GM19467 (cell line): ENCODE results near the gene EXOSC3.
"Not testable (repeated sequence)": the region's sequence is repeated elsewhere in the genome, so short reads cannot be mapped to it uniquely, and the experiment has no call there.

ENCODE experiments used
- ATAC-seq: cut with Tn5 transposase; IDR thresholded peaks from one replicate; pipeline ENCODE4 v1.9.1; 2021; ENCODE audit warnings: mild to moderate bottlenecking, moderate library complexity; ENCODE audit not compliant: unreplicated experiment

EXOSC3 gene

DNA sequence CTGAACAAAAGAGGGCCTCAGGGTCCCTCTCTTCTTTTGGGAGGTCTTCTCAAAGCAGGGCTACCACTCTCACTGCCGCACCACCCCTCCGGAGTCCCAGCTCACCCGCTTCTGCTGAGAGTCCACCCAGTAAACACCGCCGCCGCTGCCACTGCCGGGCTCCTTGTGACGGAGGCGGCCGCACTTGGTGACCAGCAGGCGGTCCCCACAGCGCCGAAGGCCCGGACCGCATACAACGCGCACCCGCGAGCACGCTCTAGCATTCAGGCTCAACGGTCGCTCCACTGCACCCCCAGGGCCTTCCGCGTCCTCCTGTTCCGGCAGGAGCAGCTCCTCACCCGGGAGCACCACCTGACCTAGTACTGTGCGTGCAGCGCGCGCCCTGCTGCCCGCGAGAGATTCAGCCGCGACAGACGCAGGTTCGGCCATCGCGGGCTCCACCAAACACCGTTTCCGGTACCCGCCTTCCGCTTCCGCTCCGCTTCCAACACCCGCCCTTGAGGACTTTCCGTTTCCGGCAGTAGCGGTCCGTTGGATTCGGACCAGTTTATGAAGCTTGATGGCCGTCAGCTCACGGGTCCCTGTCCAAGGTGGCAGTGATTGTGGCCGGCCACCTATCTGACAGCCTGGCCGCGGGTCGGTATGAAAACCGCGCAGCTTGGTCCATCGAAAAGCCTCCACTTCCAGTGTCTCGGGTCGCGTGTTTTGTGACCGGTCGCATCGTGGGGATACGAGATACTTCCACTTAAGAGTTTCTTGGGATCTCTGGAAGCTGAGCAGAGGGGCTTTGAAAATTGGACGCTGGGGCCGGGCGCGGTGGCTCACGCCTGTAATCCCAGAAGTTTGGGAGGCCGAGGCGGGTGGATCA lies at the start of gene EXOSC3:
EXOSC3 (minus strand) TSS at position 449 of the 868 bp plus-strand sequence; CDS start at position 429, 20 bp downstream.
- ATAC-seq: peak; percentile 89

DNA sequence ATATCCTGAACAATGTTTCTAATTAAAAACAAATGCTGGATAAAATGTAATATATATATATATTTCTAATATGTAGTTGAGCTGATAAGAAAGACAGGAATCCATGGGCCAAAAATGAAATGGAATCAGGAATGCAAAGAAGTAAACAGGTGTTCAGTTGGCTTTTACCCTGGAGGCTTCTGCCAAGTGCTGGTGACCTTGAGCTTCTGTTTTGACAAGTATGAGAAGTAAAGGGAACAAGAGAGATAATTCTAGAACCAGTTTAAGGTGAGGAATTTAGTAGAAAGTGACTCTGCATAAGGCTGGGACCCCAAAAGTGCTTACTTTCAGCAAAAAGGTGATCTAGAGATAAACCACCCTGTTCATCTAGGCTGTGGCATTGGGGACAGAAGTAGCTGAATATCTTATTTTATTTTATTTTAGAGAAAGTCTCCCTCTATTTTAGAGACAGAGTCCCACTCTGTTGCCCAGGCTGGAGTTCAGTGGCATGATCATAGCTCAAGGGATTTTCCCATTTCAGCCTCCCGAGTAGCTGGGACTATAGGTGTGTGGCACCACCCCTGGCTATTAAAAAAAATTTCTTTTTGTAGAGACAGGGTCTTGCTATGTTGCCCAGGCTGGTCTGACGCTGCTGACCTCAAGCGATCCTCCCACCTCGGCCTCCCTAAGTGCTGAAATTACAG lies 42.8 kb upstream of the EXOSC3 start:
- no peak for ATAC-seq

GRCh38 chr9:37825174-37825573 lies 40.3 kb upstream of the EXOSC3 start:
- not testable (repeated sequence) for ATAC-seq

DNA sequence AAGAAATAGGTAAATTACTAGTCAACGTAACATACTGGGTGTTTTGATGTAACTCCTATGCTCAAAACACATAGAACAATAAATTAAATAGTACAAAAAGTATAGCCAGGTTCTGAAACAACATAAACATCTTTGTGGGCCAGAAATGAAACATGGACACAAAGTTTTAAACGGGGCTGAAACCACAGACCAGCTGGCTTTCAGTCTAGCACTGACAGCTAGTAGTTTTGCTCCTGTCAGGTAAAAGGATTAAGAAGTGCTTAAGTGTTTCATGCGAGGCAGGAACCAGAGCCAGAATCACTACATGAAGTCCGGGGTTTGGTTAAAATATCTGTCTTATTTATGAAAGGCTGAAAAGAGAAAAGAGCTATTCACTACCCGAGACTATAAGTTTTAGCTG lies 35.3 kb upstream of the EXOSC3 start:
- ATAC-seq: no peak

DNA sequence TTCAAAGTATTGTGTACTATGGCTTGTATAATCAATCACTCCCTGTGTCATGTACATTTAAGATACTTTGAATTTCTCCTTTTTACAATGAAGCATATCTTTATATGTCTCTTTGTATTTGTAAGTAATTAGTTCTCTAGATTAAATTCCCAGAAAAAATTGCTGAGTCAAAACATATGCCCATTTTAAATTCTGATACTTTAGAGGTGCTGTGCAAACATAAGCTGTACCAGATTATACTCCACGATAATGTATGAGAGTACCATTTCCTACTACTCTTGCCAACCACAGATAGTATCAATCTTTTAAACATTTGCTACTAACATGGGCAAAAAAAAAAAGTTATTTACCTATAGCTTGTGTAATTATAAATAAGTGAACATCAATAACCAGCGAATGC lies 34.0 kb upstream of the EXOSC3 start:
- no peak for ATAC-seq

DNA sequence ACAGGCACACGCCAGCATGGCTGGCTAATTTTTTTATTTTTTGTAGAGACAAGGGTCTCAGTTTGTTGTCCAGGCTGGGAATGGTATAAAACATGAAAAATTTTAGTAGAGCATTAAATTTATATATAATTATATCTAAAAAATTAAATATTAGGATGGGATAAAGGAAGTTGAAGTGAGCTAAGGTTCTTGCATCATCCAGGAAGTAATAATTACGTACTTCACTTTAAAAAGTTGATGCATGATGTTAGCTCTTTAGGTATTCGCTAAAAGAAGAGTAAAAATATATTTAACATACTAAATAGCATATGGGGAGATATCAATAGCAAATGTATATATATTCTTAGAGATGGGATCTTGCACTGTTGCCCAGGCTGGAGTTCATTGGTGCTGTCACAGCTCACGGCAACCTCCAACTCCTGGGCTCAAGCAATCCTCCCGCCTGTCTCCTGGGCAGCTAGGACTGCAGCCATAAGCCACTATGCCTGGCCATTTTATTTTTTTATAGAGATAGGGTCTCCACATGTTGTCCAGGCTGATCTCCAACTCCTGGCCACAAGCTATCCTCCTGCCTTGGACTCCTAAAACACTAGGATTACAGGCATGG lies 28.0 kb upstream of the EXOSC3 start:
- ATAC-seq: no peak

DNA sequence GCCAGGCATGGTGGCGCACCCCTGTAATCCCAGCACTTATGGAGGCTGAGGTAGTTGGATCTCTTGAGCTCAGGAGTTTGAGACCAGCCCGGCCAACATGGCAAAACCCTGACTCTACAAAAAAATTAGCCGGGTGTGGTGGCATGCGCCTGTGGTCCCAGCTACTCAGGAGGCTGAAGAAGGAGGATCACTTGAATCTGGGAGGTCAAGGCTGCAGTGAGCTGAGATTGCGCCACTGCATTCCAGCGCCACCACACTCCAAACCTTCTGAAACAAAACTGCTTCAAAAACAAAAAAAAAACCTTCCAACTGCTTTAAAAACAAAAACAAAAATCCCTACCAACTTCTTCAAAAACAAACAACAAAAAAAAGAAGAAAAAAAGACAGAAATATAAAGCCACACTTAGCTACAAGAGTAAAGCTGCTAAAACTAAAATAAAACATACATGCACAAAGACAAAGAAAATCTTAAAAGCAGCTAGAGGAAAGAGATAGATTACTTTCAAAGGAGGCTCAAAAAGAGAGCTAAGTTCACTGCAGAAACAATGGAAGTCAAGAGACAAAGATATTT lies 27.1 kb upstream of the EXOSC3 start:
- ATAC-seq: no peak

DNA sequence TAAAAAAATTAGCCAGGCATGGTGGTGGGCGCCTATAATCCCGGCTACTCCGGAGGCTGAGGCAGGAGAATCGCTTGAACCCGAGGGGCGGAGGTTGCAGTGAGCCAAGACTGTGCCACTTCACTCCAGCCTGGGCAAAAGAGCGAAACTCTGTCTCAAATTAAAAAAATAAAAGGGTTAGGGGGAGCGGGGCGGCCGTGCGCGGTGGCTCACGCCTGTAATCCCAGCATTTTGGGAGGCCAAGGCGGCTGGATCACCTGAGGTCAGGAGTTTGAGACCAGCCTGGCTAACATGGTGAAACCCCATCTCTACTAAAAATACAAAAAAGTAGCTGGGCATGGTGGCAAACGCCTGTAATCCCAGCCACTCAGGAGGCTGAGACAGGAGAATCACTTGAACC lies 24.8 kb upstream of the EXOSC3 start:
- ATAC-seq: not testable (repeated sequence)

GRCh38 chr9:37806271-37806670 lies 21.4 kb upstream of the EXOSC3 start:
- ATAC-seq: no peak

- no peak for ATAC-seq
These were observed 17.3 kb upstream of the EXOSC3 start for GRCh38 chr9:37801959-37802711.

DNA sequence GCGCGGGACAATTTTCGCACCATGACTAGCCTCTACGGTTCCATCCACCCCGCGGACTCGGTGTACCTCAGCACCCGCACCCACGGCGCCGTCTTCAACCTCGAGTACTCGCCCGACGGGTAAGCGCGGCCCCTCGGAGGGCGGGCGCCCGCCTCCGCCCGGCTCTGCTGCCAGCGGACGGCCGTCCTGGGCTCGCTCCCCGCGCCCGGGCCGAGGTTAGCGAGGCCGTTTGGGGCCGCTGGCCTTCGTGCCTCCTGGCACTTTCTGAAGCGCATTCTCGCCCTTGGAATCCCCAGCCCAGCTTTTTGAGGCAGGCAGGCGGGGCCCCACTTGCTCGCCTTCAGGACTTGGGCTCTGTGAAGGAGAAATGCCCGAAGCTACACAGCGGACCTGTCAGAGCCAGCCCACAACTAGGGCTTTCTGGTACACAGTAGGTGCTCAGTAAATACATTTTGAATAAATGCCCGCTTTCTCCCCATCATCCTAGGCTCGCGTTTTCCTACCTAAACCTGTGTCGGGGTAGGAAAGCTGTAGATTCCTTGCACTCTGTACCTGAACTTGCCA lies 16.5 kb upstream of the EXOSC3 start:
- ATAC-seq: peak; percentile 28

DNA sequence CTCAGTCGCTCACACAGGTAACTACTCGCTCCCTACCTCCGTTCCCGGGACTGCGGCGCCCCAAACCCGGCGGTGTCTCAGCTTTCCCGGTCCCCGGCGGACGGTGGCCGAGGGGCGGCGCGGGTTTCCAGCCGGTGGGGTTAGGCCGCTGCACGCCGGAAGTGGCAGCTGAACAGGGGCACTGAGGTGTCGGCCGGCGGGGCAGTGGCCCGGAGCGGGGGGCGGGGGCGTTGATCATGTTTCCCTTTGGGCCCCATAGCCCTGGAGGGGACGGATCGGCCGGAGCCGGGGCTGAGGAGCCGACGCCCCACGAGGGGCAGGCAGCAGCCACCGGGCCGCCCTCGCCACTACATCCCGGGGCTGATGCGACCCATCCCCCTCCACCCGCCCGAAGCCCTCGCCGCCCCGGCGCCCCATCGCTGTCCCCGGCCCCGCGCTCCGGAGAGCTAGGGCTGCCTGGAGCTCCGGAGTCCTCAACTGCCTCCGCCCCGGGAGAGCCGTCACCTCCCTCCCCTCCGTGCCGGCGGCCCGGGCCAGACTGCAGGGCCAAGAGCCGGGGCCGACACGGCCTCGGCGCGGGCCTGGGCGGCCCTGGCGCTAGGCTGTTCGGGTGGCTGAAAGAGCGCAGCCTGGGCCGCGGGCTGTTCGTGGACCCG lies 15.9 kb upstream of the EXOSC3 start, which contains the start of gene DCAF10:
DCAF10 (plus strand) TSS at position 167 of the 656 bp plus-strand sequence; CDS start at position 237, 70 bp downstream.
- peak; percentile 66 for ATAC-seq

- ATAC-seq: no peak
These were observed 13.8 kb upstream of the EXOSC3 start for GRCh38 chr9:37798677-37799076.

DNA sequence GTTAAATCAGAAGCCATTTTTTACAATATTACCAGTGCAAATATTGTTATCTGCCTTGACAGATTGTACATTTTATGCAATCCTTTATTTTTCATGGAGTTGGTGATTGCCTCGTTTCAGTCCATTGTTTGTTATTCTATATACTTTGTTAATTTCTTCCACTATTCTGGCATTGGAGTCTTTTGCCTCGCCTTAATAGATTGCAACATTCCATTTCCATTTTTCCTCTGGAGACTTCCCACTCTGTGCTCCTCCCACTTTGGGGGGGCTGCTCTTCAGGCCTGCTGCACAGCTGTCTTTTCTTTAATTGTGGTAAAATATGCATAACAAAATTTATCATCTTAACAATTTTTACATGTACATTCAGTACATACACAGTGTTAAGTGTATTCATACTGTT lies 11.4 kb upstream of the EXOSC3 start:
- no peak for ATAC-seq

DNA sequence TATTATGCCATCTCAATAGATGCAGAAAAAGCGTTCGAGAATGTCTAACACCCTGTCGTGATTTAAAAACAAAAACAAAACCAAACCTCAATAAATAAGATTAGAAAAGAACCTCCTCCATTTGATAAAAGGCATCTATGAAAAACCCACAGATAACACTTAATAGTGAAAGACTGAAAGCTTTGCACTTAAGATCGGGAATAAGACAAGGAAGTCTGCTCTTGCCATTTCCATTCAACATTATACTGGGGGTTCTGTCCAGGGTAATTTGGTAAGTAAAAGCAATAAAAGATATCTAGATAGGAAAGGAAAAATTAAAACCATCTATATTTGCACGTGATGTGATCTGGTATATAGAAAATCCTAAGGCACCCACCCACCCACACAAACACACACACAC lies 7.3 kb upstream of the EXOSC3 start:
- no peak for ATAC-seq

DNA sequence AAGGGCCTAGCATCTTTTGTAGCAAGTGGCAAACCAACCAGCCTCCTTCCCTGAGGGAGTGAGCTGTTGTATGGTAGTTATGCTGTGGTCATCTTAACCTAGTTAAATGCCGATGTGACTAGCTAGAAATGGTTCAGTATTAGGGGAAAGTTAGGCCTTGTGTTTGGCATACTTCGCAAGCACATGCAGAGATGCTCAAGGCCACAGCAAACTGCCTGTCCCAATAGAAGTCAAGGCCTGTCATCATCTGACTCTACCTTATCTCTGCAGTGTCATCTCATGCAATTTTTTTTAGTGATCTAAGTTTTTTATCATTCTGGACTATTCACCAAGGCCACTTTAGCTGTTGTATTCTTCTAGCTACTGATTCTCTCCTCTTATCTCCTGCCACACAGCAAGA lies 5.2 kb upstream of the EXOSC3 start:
- no peak for ATAC-seq

DNA sequence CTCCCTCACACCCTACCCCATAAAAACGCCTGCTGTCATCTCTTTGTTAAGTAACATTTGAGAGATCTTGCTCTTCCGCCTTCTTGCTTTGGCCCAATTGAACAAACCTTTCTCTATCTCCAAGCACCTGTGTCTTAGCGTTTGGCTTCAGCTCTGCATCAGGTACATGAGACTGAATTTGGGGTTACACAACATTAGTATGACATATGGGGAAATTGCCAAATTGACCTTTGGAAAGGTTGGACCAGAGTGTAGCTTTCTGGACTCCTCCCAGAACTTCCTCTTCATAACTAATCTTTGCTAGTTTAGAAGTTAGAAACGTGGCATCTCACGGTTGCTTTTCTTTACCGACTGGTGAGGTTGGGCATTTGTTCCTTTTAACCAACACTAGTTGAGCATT lies 3.5 kb upstream of the EXOSC3 start:
- ATAC-seq: no peak

GRCh38 chr9:37787059-37787458 lies 2.2 kb upstream of the EXOSC3 start:
- ATAC-seq: no peak

DNA sequence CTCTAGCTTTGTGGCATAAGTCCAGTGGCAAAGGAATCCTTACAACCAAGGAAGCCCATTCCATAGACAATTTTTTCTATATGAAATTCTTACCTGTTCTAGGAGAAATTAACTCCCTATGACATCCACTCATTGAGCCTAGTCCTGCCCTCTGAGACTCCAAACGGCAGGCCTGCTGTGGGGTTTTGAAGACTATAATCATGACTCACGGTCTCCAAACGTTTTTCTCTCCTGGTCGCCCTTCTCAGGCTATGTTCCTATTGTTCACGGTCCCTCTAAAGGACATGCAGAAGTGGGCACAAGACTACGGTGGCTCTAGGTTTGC lies 611 bp downstream of the EXOSC3 start:
- ATAC-seq: no peak

DNA sequence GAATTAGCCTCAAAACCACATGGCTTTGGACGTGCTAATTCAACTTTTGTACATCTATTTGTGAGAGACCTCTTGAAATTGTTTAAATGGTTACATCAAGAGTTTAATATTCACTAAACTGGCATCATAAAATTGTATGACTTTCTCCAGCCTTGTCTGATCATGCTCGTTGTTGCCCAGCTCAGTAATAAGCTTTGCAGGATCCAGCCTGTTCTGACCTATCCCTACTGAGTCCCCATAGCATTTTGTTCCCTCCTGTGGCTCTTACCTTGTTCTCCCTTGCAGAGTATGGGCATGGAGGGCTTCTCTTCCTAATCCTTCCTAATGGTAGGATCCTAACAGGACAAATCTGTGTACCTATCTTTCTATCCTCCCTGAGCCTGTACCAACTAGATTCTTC lies 6.3 kb downstream of the EXOSC3 start:
- no peak for ATAC-seq
